Umbilical cord (tissue), 2 donors: ENCODE data around the gene HOXB8. TPM values are rescaled to one million over a fixed set of nuclear protein-coding genes. Genes with fewer than 3 reads are reported as not detected.

Source experiments
- DNase-seq: peaks from one replicate; pipeline ENCODE4 v3.0.0-alpha.2; 2015; ENCODE audit warnings: low spot score
- total RNA-seq: library from RNA; depleted of rRNA; stranded (reverse); fragments of >200 nt; gene quantifications from one replicate; pipeline ENCODE4 v1.2.3, GENCODE V29; 2014; ENCODE audit warnings: low replicate concordance; ENCODE audit not compliant: insufficient read depth

The HOXB8 gene
- total RNA-seq, 1 donor from 2014 or later = not detected

GRCh38 chr17:48624544-48625494, 9.7 kb upstream of the HOXB8 start:
- no peak for DNase-seq

GRCh38 chr17:48624118-48624517, 9.0 kb upstream of the HOXB8 start:
- no peak for DNase-seq

GRCh38 chr17:48623583-48623982, 8.5 kb upstream of the HOXB8 start:
- DNase-seq = no peak

GRCh38 chr17:48622857-48623256, 7.8 kb upstream of the HOXB8 start:
- no peak for DNase-seq

GRCh38 chr17:48621410-48622392, 6.6 kb upstream of the HOXB8 start:
- no peak for DNase-seq

- no peak for DNase-seq
Observed at GRCh38 chr17:48620461-48621139, 5.5 kb upstream of the HOXB8 start.

- DNase-seq = no peak
Observed at GRCh38 chr17:48619826-48620449, 4.8 kb upstream of the HOXB8 start.

- DNase-seq = peak; percentile 89
Observed at GRCh38 chr17:48618256-48618896, 3.3 kb upstream of the HOXB8 start.

- no peak for DNase-seq
Observed at GRCh38 chr17:48617471-48618255, 2.6 kb upstream of the HOXB8 start.

- DNase-seq = no peak
Observed at GRCh38 chr17:48616717-48617470, 1.8 kb upstream of the HOXB8 start.

- DNase-seq = no peak
Observed at GRCh38 chr17:48615963-48616716, 1.0 kb upstream of the HOXB8 start.

- DNase-seq = no peak
Observed at GRCh38 chr17:48613862-48614694, 1.0 kb downstream of the HOXB8 start.

- peak; percentile 38 for DNase-seq
Observed at GRCh38 chr17:48612854-48613691, 2.0 kb downstream of the HOXB8 start.

GRCh38 chr17:48612456-48612853, 2.6 kb downstream of the HOXB8 start:
- DNase-seq = no peak

- no peak for DNase-seq
Observed at GRCh38 chr17:48611681-48612455, 3.2 kb downstream of the HOXB8 start.

GRCh38 chr17:48611213-48611612, 3.9 kb downstream of the HOXB8 start:
- DNase-seq = no peak
